ENCODE results near the gene RFC5. TPM values are rescaled to one million over a fixed set of nuclear protein-coding genes. Genes with fewer than 3 reads are reported as not detected.
"Not testable (repeated sequence)": the region's sequence is repeated elsewhere in the genome, so short reads cannot be mapped to it uniquely, and the experiment has no call there.

The RFC5 gene
- total RNA-seq, 1 donor from 2014 or later, result 25.7 TPM

GRCh38 chr12:118015944-118016343, 559 bp upstream of the RFC5 start:
- DNase-seq, result no peak

DNA sequence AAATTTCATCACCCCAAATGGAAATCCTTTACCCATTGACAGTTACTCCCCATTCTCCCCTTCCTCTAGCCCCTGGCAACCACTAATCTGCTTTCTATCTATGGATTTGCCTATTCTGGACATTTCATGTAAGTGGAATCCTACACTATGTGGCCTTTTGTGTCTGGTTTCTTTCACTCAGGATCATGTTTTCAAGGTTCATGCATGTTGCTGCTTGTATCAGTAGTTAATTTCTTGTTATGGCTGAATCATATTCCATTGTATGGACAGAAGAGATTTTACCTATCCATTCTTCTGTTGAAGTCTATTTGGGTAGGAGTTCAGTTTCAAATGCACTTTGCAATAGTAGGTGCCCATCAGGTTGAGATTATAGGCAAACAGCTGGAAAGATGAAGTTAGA, 1.4 kb downstream of the RFC5 start:
- no peak for DNase-seq

GRCh38 chr12:118020036-118020435, 3.5 kb downstream of the RFC5 start:
- DNase-seq, result no peak

GRCh38 chr12:118022097-118022727, 5.7 kb downstream of the RFC5 start:
- DNase-seq, result not testable (repeated sequence)

- DNase-seq, result no peak
Observed at GRCh38 chr12:118022728-118023109, 6.2 kb downstream of the RFC5 start.

DNA sequence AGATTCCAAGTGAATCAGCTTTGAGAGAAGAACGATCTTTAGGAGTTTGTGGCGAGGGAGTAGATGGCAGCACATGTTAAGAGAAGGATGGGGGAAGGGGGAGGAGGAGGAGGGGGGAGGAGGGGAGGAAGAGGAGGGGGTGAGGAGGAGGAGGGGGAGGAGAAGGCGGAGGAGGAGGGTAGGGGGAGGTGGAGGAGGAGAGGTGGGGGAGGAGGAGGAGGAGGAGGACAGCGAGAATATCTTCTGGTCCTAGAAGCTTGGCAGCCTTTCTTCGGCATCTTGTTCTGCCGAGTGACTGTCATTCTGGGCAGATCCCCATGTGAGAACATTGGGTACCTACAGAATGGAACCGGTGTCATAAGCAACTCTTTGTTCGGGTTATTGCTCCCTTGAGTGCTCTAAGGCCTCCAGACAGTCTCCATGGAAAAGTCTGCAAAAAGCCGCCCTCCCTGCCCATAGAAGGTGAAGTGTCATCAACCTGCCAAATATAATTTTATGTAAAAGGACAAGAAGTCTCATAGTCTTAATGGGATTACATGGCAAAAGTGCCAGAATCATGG, 6.9 kb downstream of the RFC5 start:
- DNase-seq, result no peak

GRCh38 chr12:118025168-118025567, 8.7 kb downstream of the RFC5 start:
- peak; percentile 28 for DNase-seq

DNA sequence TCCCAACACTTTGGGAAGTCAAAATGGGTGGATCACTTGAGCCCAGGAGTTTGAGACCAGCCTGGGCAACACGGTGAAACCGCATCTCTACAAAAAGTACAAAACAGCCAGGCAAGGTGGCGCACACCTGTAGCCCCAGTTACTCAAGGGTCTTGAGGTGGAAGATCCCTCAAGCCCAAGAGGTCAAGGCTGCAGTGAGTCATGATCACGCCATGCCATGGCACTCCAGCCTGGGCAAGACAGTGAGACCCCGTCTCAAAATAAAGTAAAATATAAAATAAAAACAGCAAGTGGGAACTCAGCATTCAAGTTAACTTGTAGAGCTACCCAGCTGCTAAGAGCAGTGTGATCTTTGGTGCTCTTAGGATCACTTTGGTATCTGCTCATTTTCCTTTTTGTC, 12.7 kb downstream of the RFC5 start:
- DNase-seq, result no peak

GRCh38 chr12:118032188-118032587, 15.7 kb downstream of the RFC5 start:
- no peak for DNase-seq

DNA sequence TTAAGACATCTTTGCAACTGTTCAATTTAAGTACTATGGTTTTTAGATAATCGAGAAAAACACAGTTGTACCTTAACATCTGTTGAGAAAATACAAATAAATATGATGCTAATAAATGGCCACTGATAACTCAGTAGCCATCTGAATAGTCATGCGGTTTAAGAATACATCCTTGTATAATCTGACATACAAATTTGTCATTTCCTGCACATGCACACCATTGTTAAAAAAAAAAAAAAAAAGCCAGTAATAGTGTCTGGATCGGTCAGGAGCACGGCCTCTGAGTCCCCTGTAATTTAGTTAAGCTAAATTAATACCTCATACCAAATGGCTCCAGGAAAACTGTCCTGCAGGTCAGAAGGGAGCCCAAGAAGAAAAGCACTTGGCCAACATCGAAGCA, 16.8 kb downstream of the RFC5 start:
- DNase-seq, result no peak

GRCh38 chr12:118033902-118034301, 17.4 kb downstream of the RFC5 start:
- no peak for DNase-seq

- peak; percentile 22 for DNase-seq
Observed at GRCh38 chr12:118034429-118035189, 18.1 kb downstream of the RFC5 start.

GRCh38 chr12:118035190-118036041, 18.9 kb downstream of the RFC5 start:
- DNase-seq, result no peak

DNA sequence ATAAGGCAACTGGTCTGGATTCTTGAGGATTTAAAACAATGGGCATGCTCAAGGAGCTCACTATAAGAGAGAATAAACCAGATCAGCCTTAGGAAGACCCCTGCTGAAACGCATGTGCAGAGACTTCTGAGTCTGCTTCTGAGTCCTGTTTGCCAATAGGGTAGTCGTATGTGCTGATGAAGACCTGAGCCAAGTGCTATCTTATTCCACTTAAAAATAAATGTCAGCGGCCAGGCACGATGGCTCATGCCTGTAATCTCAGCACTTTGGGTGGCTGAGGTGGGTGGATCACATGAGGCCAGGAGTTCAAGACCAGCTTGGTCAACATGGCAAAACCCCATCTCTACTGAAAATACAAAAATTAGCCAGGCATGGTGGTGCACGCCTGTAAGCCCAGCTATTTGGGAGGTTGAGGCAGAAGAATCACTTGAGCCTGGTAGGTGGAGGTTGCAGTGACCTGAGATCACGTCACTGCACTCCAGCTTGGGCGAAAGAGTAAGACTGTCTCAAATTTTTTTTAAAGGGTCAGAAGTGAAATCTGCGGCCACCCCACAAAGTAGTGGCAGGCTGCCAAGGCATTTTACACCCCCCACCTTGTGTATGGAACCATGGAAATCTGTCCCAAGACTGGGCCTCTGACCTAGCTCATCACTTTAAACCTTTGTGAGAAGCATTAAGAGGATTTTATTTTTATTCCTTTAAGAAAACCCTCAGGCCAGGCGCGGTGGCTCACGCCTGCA, 20.3 kb downstream of the RFC5 start:
- DNase-seq, result no peak

DNA sequence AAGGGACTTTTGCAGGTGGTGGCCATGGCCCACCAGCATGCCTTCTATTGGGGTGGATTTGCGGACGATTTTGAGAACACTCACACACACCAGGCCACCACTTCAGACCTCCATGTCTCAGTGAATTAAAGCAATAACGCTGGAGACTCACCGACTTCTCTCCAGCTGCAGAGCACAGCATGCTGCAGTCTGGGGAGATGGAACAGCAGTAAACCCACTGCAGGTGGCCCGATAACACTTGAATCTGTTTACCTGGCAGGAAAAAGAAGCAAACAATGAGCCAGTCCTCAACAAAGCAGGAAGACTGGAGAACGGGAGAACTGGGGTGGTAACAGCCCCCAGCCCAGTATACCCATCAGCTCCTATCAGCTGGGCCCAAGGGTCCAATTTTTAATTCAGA, 21.6 kb downstream of the RFC5 start:
- no peak for DNase-seq

DNA sequence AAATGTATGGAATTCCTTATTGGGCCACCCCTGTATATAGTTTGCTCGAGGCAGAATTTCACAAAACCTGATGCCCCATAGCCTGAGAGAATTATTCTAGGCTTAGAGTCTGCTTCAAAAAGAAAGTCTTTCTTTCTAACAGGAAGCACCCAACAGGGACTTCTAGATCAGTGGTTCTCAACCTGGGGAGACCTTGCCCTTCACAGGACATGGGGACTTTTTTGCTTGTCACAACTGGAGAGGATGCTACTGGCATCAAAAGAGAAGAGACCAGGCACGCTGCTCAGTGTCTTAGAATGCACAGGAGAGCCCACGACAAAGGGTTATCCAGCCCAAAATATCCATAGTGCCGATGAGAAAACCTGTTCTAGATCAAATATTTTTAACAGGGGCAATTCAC, 25.6 kb downstream of the RFC5 start:
- DNase-seq, result no peak

- no peak for DNase-seq
Observed at GRCh38 chr12:118044075-118044474, 27.6 kb downstream of the RFC5 start.

GRCh38 chr12:118044577-118044976, 28.1 kb downstream of the RFC5 start:
- no peak for DNase-seq

DNA sequence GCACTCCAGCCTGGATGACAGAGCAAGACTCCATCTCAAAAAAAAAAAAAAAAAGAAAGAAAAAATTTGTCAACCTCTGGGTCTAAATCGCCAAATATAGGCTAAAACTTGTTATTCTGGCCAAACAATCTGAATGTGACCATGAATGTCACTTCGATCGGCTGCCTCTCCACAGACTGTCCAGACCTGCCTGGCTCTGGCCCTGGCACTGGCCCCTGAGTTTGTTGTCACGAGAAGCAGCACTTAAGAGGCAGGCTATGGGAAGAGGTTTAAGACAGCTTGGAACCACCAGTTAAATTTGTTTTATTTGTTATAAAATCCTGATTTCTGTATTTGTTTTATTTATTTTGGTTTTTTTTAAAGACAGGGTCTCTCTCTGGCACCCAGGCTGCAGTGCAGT, 29.9 kb downstream of the RFC5 start:
- DNase-seq, result no peak

DNA sequence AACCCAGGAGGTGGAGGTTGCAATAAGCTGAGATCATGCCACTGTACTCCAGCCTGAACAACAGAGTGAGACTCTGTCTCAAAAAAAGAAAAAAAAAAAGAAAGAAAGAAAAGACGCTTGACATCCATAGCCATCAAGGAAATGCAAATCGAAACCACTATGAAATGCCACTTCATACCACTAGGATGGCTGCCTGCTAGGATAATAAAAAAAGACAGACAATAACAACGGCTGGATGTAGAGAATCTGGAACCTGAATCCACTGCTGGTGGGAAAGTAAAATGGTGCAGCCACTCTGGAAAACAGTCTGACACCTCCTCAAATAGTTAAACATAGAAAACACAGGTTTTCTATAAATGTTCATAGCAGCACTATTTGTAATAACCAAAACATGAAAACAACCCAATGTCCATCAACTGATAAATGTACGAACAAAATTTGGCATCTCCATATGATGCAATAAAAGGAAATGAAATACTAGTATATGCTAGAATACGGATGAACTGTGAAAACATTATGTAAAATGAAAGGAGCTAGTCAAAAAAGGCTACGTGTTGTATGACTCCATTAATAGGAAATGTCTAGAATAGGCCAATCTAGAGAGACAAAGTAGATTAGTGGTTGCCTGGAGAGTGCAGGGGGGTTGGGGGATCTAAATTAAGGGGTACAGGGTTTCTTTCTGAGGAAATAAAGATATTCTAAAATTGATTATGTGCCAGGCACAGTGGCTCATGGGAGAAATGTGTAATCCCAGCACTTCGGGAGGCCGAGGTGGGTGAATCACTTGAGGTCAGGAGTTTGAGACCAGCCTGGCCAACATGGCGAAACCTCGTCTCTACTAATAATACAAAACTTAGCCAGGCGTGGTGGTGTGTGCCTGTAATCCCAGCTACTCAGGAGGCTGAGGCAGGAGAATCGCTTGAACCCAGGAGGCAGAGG, 34.7 kb downstream of the RFC5 start:
- no peak for DNase-seq
